ENCODE measurements around the gene ENPEP.

Gene ENPEP

DNA sequence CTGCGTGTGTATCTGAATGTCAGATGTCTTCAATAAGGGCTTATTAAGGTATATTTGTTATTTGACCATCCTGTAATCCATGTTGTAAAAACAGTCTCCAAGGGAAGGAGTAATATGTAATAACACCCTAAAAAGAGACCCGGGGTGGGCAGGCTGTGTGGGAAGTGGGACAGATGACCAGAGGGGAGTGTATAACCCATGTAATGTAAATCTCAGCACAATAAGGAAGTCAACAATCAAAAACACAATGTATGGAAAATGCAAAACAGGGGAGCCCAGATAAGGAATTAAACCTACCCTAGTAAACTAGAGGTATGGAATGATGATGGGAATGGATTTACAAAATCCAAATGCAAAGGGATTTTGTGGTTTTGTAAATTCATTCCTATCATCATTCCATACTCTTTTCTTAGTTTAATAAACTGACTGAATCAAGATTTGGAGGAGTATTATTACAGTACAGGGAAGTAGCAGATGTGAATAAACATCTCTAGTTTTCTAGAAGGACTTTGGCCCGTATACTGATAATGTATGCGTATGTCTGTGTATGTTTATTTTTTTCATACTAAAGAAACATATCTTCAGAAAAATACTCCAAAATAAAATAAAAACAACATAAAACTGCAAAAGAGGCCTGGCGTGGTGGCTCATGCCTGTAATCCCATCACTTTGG is 15.7 kb upstream of the ENPEP start:
- TF ChIP-seq, protein P1, sequence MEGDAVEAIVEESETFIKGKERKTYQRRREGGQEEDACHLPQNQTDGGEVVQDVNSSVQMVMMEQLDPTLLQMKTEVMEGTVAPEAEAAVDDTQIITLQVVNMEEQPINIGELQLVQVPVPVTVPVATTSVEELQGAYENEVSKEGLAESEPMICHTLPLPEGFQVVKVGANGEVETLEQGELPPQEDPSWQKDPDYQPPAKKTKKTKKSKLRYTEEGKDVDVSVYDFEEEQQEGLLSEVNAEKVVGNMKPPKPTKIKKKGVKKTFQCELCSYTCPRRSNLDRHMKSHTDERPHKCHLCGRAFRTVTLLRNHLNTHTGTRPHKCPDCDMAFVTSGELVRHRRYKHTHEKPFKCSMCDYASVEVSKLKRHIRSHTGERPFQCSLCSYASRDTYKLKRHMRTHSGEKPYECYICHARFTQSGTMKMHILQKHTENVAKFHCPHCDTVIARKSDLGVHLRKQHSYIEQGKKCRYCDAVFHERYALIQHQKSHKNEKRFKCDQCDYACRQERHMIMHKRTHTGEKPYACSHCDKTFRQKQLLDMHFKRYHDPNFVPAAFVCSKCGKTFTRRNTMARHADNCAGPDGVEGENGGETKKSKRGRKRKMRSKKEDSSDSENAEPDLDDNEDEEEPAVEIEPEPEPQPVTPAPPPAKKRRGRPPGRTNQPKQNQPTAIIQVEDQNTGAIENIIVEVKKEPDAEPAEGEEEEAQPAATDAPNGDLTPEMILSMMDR (IDR thresholded peaks at IDR 0.05): no peak

DNA sequence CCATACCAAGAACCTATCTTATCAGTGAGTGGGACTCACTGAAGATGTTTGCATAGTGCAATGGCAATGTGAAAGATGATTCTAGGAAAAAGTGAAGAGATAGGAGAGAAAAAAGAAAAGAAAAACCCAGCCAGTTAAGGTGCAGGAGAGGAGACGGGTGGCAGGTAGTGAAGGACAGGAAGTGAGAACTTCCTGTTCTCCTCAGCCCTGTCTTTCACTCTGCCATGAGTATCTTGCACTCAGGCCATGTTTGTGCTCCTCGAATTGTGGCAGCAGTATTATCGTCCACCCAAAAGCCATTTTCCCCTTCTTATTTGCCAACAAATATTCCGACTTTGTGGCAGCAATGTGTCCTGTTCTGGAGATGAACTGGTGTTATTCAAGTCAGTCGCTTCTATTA is 8.6 kb upstream of the ENPEP start:
- TF ChIP-seq, protein P1 (IDR thresholded peaks at IDR 0.05): no peak

DNA sequence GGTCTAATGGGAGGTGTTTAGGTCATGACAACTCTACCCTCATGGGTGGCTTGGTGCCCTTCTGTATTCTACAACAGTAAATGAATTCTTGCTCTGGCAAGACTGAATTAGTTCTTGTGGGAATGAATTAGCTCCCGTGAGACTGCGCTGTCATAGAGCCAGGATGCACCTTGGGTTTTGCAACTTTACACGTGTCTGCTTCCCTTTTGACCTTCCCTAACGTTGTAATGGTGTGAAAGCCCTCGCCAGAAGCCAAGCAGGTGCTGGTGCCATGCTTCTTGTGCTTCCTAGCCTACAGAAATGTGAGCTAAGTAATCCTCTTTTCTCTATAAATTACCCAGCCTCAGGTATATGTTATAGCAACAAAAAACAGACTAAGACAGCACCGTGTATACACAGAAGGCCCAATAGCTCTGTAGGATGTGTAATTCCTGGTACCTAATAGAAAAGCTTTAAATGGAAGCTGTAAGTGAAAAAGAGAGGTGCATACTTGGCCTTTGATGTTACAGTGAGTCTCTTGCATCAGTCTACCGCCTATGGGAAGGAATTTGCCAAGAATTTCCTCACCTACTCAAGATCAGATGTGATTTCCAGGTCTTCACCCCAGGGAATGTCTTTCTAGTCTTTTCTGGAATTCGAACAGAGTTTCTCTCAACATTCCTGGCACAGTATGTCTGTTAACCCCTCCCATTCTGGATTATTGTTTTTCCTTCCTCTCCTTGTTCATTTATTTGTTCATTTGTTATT is 3.2 kb upstream of the ENPEP start:
- TF ChIP-seq, protein P1 (IDR thresholded peaks at IDR 0.05): no peak

DNA sequence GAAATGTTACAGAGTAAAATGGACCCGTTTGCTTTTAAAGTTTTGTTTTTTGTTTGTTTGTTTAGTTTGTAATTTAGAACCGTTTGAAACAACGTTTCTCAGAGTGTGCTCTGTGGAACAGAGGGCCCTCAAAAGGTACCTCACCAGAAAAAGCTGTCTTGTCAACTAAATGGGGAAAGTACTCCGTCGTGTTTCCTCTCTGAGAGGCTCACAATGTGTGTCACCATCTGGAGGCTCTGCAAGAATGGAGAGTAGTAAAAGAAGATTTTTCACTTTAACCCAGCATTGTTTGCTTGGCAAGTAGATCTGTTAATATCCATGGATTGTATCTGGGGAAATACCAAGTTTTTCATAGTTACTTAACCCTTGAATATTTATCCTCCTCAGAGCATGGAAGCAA is 1.5 kb upstream of the ENPEP start:
- TF ChIP-seq, protein P1 (IDR thresholded peaks at IDR 0.05): no peak

DNA sequence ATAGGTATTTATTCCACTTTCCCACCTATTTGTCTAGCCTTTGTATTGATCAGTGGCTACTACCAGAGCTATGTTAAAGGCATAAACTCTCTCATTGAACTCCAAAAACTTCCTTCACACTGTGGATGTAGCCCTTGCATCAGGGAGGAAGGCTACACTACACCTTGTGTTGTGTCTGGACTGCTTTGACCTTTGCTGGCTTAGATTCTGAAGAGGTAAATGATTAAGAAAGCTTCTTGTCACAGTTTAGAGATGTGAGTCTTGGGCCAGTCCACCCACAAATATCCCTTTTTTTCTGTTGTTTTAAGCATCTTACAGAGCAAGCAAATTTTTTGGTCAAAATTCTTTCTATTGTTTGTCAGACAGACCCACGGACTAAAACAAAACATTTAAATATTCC is 1.9 kb downstream of the ENPEP start:
- TF ChIP-seq, protein P1 (IDR thresholded peaks at IDR 0.05): no peak

DNA sequence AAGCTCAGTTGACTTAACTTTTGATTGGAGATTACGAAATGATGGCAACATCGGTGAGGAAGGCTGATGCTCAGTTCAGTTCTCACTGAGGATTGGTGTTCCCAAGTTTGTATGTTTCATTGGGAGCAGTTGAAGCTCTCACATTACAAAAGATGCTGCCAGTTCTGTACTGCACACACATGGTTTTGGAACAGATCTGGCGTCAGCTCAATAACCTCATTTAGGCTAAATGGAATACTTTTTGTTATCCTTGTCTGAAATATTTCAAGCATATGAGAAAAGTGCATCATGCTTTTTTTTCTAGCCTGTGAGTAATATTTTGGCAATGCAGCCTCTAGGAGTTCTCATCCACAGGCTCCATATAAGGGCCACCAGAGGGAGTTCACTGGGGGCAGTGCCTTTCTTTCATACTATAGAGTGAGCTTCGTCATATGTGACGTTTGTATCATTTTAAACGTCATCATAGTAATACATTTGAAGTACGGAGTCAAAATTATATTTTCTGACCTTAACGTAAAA is 4.1 kb downstream of the ENPEP start:
- TF ChIP-seq, protein P1 (IDR thresholded peaks at IDR 0.05): no peak

DNA sequence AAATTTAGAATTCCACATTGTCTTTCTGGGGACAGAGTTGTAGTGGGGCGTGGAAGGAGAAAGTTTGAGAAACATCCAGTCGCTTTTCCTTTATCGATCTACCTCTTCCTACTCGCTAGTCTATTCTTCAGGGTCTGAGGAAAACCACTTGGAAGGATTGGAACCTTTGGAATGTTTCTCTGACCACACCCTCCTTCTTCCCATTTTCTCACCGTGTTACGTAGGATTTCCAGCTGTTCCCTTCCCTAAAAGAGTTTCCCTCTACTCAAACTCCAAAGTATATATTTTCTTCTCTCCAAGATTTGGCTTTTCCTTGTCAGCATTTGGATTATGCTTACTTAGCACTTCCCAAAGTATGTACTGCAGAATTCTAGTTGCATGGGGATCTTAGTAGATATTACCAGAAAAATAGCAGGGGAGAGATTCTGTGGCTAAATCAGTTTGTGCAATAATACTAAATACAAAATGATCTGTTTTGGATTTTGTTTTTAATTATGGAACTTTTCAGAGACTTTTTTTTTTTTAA is 4.9 kb downstream of the ENPEP start:
- TF ChIP-seq, protein P1 (IDR thresholded peaks at IDR 0.05): no peak
